Measurements from ENCODE around the gene PADI1.

The PADI1 gene

GRCh38 chr1:17244821-17245740 lies 40.2 kb downstream of the PADI1 start:
- no peak for DNase-seq (ENCODE audit: low spot score)

GRCh38 chr1:17245816-17246325 lies 40.9 kb downstream of the PADI1 start:
- no peak for DNase-seq (ENCODE audit: low spot score)

DNA sequence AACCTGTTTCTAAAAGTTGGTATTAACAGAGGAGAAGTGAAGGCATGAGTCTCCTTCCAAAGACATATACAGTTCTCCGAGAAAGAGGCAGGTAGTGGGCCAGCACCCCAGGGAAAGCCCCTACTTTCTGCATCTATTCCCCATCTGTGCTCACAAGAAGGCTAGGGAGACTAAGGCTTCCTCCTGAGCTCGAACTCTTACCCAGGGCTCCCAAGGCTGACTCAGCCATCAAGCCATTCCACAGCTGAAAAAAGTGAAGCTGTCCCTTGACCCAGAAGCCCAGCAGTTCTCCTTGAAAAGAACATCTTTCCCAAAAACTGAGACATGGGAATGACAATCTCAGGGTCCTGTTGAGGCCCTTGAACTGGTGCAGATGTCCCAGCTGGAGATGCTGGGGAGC lies 42.0 kb downstream of the PADI1 start:
- no peak for DNase-seq (ENCODE audit: low spot score)

DNA sequence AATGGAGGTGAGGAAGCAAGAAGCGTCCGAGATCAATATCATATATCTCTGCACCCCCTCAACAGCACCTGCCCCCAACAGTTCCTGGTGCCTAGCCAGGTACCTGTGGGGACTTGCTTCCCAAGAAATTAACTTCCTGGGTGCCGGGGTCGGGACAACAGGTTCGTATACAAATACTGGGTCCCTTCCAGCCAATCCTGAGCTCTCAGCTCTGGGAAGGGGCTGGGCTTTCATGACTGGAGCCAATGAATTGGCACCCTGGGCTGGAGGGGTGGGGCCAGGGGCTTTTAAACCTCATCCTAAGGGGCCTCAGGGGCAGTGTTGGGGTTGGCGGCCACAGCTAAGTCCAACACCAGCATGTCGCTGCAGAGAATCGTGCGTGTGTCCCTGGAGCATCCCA lies 43.9 kb downstream of the PADI1 start, which contains the start of gene PADI3:
Gene PADI3 (plus strand): TSS at position 318 of the 400 bp plus-strand sequence. CDS start 40 bp downstream, at position 358.
- DNase-seq (ENCODE audit: low spot score), result no peak

- DNase-seq (ENCODE audit: low spot score), result no peak
Measured at GRCh38 chr1:17250601-17251000, 45.7 kb downstream of the PADI1 start.

DNA sequence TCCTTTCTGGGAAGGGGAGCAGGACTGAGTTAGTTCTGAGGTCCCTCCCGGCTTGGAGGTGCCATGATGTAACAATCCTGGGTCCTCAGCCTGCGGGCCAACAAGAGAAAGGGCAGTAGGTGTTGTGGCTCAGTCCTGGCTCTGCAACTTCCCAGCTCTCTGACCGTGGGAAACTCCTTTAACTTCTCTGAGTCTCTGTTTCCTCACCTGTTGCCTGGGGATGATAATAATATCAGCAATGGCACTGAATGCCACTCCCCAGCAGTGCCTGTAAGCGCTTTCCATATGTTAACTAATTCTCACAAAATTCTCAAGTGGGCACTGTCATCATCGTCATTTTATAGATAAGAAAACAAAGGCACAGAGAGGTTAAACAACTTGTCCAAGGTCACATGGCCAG lies 46.3 kb downstream of the PADI1 start:
- no peak for DNase-seq (ENCODE audit: low spot score)

- DNase-seq (ENCODE audit: low spot score), result peak; percentile 54
Measured at GRCh38 chr1:17251701-17252376, 46.9 kb downstream of the PADI1 start.

- DNase-seq (ENCODE audit: low spot score), result no peak
Measured at GRCh38 chr1:17255336-17255735, 50.4 kb downstream of the PADI1 start.

GRCh38 chr1:17258116-17258757 lies 53.3 kb downstream of the PADI1 start:
- DNase-seq (ENCODE audit: low spot score), result no peak

GRCh38 chr1:17258758-17259130 lies 53.8 kb downstream of the PADI1 start:
- DNase-seq (ENCODE audit: low spot score), result no peak

- DNase-seq (ENCODE audit: low spot score), result no peak
Measured at GRCh38 chr1:17259233-17259873, 54.4 kb downstream of the PADI1 start.

DNA sequence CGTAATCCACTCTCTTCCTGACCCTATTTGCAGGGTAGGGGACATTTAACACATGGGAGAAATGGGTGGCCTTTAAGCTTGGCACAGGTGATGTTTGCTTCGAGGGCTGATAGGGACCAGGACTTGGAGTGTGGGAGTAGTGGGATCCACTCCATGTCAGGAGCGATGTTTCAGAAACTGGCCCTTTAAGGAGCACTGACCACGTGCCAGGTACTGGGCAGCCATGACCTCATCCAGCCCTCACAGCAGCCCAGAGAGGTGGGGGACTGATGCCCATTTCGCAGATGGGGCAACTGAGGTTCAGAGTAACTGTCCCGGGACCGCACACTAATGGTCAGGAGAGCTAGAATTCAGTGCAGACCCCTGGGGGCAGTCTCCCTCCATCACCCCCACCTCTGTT lies 55.3 kb downstream of the PADI1 start:
- no peak for DNase-seq (ENCODE audit: low spot score)

DNA sequence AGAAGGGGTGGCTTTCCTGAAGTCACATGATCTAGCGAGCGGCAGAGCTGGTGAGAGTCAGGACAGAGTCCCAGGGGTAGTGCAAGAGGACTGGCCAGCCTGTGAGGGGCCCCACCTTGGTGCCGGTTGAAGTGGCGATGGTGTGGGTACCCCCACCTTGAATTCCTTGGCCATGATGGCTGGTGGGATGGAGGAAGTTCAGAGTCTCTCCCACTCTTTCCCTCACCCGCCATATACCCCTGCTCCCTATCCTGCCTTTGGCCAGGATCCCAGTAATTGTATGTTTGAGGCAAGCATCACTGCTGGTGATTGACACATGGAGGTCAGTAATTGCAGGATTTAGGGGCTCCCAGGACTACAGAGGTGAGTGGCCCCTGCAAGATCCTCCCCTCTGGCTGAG lies 55.8 kb downstream of the PADI1 start:
- no peak for DNase-seq (ENCODE audit: low spot score)

DNA sequence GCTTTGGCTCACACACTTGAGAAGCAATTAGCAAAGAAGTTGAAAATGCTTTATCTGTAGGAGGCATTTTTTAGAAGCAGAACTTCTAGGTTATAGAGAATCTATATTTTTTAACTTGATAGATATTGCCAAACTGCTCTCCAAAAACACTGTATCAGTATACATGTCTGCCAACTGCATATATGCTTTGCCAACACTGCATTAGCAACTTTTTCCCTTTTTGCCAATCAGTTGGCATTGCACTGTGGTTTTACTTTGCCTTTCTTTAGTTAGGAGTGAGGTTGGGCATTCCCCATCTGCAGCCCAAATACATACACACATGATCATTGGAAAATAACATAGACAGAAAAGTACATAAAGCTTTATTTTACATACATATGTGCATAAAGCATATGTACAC lies 59.0 kb downstream of the PADI1 start:
- no peak for DNase-seq (ENCODE audit: low spot score)

DNA sequence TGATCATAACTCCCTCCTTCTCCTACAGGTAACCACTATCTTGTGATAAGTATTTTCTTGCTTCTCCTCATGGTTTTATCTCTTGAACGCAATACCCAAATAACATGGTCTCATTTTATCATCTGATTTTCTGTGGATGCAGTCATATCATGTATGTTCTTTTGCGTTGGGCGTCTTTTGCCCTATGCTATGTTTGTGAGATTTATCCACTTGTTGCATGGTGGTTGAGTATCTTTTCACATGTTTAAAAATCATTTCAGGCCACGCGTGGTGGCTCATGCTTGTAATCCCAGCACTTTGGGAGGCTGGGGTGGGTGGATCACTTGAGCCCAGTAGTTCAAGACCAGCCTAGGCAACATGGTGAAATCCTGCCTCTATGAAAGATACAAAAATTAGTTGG lies 59.5 kb downstream of the PADI1 start:
- no peak for DNase-seq (ENCODE audit: low spot score)

DNA sequence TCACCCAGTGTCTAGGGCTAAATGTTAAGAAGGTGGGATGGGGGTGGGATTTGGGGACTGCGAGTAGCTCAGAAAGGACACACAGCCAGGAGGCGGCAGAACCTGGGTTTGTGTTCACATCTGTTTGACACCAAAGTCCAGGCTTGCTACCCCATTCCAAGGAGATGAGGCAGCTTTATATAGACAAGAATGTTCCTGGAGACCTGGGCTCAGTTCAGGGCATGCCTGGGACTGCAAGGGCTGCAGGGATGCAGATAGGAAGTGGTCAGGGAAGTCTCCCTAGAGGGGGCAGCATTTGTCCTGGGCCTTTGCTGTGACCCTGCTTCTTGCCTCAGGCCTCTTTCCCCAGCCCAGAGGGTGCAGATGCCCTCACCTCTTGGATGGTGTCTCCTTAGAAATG lies 60.2 kb downstream of the PADI1 start:
- no peak for DNase-seq (ENCODE audit: low spot score)

DNA sequence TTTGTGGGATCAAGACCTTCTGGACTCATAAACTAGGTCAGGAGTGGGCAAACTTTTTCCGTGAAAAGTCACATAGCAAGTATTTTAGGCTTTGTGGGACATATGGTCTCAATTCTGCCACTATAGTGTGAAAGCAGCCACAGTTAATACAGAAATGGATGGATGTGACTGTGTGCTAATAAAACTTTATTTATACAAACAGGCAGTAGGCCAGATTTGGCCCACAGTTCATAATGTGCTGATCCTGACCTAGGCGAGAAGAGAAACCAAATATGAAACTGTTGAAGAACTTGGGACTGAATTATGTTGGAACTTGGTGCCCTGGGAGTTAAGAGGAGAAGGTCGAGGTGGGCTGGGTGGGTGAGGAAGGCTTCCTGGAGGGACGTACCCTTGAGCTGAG lies 61.0 kb downstream of the PADI1 start:
- DNase-seq (ENCODE audit: low spot score), result no peak

DNA sequence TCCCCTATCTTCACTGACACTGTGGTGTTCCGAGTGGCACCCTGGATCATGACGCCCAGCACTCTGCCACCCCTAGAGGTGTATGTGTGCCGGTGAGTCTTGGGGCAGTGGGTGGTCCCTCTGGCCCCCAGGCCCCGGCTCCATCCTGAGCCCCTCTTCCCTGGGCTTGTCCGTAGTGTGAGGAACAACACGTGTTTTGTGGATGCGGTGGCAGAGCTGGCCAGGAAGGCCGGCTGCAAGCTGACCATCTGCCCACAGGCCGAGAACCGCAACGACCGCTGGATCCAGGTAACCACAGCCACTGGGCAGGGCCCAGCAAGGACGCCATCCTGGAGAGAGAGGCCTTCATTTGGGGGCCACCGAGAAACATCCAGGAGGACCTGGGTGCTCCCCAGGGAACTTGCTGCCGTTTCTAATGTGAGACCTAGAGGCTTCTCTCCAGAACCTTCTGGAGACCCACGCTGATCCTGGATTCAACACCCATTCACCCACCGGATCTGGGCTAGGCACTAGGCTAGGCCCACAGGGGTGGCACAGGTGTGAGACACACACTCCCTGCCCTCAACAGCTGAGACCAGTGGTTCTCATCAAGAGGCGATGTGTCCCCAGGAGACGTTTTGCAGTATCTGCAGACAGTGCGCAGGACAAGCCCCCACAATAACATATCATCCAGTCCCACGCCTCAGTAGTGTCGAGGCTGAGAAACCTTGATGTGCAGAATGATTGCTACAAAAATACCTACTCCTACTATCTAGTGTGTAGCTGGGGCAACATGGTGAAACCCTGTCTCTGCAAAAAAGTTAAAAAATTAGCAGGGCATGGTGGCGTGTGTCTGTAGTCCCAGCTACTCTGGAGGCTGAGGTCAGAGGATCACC lies 66.2 kb downstream of the PADI1 start:
- DNase-seq (ENCODE audit: low spot score), result no peak

DNA sequence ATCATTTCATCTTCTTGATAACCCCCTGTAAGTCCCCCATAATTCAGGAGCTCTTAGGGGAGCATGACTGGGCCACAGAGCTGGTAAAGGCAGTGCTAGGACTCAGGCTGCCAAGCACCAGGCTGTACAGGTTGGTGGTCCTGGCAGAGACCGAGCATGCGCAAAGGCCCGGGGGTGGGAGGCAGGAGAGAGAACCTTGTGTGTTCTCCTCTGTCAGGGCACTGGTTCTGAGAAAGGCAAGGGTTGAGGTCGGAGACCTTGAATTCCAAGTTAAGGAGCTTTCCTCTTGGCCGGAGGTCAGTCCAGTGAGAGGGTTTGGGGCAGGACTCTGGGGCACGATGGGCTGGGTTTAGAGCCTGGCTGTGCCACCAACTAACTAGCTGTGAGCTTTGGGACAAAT lies 67.1 kb downstream of the PADI1 start:
- DNase-seq (ENCODE audit: low spot score), result no peak

DNA sequence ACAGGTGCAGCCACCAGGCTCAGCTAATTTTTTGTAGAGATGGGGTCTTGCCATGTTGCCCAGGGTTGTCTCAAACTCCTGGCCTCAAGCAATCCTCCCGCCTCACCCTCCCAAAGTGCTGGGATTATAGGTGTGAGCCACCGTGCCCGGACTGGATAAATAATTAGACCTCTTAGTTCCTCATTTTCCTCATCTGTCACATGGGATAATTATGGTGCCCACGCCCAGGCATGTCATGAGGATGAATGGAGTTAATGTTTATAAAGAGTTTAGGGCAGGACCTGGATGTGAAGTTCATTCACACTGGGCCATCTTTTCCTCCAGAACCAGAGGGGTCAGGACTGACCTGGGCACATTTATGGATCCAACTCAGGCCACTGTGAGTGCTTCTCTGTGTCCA lies 67.7 kb downstream of the PADI1 start:
- DNase-seq (ENCODE audit: low spot score), result no peak

- no peak for DNase-seq (ENCODE audit: low spot score)
Measured at GRCh38 chr1:17273096-17273495, 68.2 kb downstream of the PADI1 start.

Data from RKO (cell line).